Stomach smooth muscle (tissue), 2 donors: Measurements from ENCODE around the gene TCL1A.
"Not testable (repeated sequence)": the region's sequence is repeated elsewhere in the genome, so short reads cannot be mapped to it uniquely, and the experiment has no call there.

ENCODE experiments used
- H3K27ac ChIP-seq: one replicate; pipeline ENCODE4 v1.7.0; 2013; ENCODE audit warnings: mild to moderate bottlenecking, low read length, inconsistent platforms
- H3K27me3 ChIP-seq, 2 donors: one replicate each; pipeline ENCODE4 v1.7.0; 2013; ENCODE audit warnings: low read length in 2 of 2; ENCODE audit not compliant: insufficient read depth in 2 of 2, control insufficient read depth in 1 of 2
- H3K36me3 ChIP-seq, 2 donors: one replicate each; pipeline ENCODE4 v1.7.0; 2013; ENCODE audit warnings: low read length in 2 of 2; ENCODE audit not compliant: control insufficient read depth in 2 of 2, insufficient read depth in 2 of 2
- H3K4me1 ChIP-seq: one replicate; pipeline ENCODE4 v1.7.0; 2013; ENCODE audit warnings: low read length; ENCODE audit not compliant: control insufficient read depth, insufficient read depth
- H3K4me3 ChIP-seq, 2 donors: one replicate each; pipeline ENCODE4 v1.7.0; 2013; ENCODE audit warnings: low read length in 2 of 2
- H3K9ac ChIP-seq, 2 donors: one replicate each; pipeline ENCODE4 v1.7.0; 2013; ENCODE audit warnings: low read length in 2 of 2, mild to moderate bottlenecking in 1 of 2
- H3K9me3 ChIP-seq, 2 donors: one replicate each; pipeline ENCODE4 v1.7.0; 2013; ENCODE audit warnings: low read length in 2 of 2; ENCODE audit not compliant: control insufficient read depth in 2 of 2
- donor health status: healthy.
- donor health status: Pancreatic carcinoma.

TCL1A gene

GRCh38 chr14:95713596-95714371 is at the start of gene TCL1A:
TCL1A (minus strand) TSS chr14:95714125; CDS start chr14:95714066, 59 bp downstream.
- H3K9me3 ChIP-seq, result peaks cover 0 to 6% of the 10 kb centered on the region in 2 donors
- H3K36me3 ChIP-seq, result no peaks in the 10 kb centered on the region
- H3K9ac ChIP-seq, result no peak within 1 kb of the TSS
- H3K4me1 ChIP-seq, result no peaks in the 10 kb centered on the region
- no peak within 1 kb of the TSS for H3K27ac ChIP-seq
- peaks cover 7 to 16% of the 10 kb centered on the region in 2 donors for H3K27me3 ChIP-seq
- H3K4me3 ChIP-seq, result no peak within 1 kb of the TSS

GRCh38 chr14:95763032-95763431 is 49.1 kb upstream of the TCL1A start:
- H3K9me3 ChIP-seq, H3K36me3 ChIP-seq, H3K4me3 ChIP-seq, H3K27me3 ChIP-seq, H3K27ac ChIP-seq, H3K4me1 ChIP-seq, H3K9ac ChIP-seq: not testable (repeated sequence)

GRCh38 chr14:95761436-95761835 is 47.5 kb upstream of the TCL1A start:
- H3K4me3 ChIP-seq, result no peak overlapping the region
- H3K9ac ChIP-seq, result no peak overlapping the region
- peaks cover 0 to 5% of the 10 kb centered on the region in 2 donors for H3K27me3 ChIP-seq
- H3K36me3 ChIP-seq, result no peaks in the 10 kb centered on the region
- no peaks in the 10 kb centered on the region for H3K9me3 ChIP-seq
- no peaks in the 10 kb centered on the region for H3K4me1 ChIP-seq
- no peak overlapping the region for H3K27ac ChIP-seq

GRCh38 chr14:95760596-95760995 is 46.7 kb upstream of the TCL1A start:
- Histone ChIP-seq H3K27ac (no peak overlapping the region), H3K9ac (no peak overlapping the region)

GRCh38 chr14:95759941-95760340 is 46.0 kb upstream of the TCL1A start:
- H3K27ac ChIP-seq, result no peak overlapping the region
- H3K4me1 ChIP-seq, result no peaks in the 10 kb centered on the region
- H3K9me3 ChIP-seq, result no peaks in the 10 kb centered on the region
- no peaks in the 10 kb centered on the region for H3K36me3 ChIP-seq
- H3K9ac ChIP-seq, result no peak overlapping the region
- no peak overlapping the region for H3K4me3 ChIP-seq
- H3K27me3 ChIP-seq, result peaks cover 0 to 5% of the 10 kb centered on the region in 2 donors

More at GRCh38 chr14:95760596-95760995, 46.7 kb upstream of the TCL1A start:
- Histone ChIP-seq H3K9me3 (no peaks in the 10 kb centered on the region), H3K27me3 (peaks cover 0 to 5% of the 10 kb centered on the region in 2 donors), H3K4me3 (no peak overlapping the region), H3K4me1 (no peaks in the 10 kb centered on the region), H3K36me3 (no peaks in the 10 kb centered on the region)

GRCh38 chr14:95758331-95758730 is 44.4 kb upstream of the TCL1A start:
- Histone ChIP-seq H3K36me3 (no peaks in the 10 kb centered on the region), H3K4me1 (no peaks in the 10 kb centered on the region), H3K9me3 (no peaks in the 10 kb centered on the region), H3K27ac (no peak overlapping the region), H3K4me3 (no peak overlapping the region), H3K9ac (no peak overlapping the region), H3K27me3 (peaks cover 0 to 5% of the 10 kb centered on the region in 2 donors)

- H3K4me3 ChIP-seq, result no peak overlapping the region
- H3K27me3 ChIP-seq, result peaks cover 0 to 5% of the 10 kb centered on the region in 2 donors
- no peaks in the 10 kb centered on the region for H3K36me3 ChIP-seq
- no peak overlapping the region for H3K9ac ChIP-seq
- H3K27ac ChIP-seq, result no peak overlapping the region
- no peaks in the 10 kb centered on the region for H3K9me3 ChIP-seq
- no peaks in the 10 kb centered on the region for H3K4me1 ChIP-seq
These were observed 42.8 kb upstream of the TCL1A start for GRCh38 chr14:95756751-95757150.

- Histone ChIP-seq H3K4me1 (no peaks in the 10 kb centered on the region), H3K9ac (no peak overlapping the region), H3K27me3 (no peaks in the 10 kb centered on the region), H3K36me3 (no peaks in the 10 kb centered on the region), H3K4me3 (no peak overlapping the region), H3K9me3 (no peaks in the 10 kb centered on the region), H3K27ac (no peak overlapping the region)
These were observed 42.2 kb upstream of the TCL1A start for GRCh38 chr14:95756127-95756526.

GRCh38 chr14:95741781-95742180 is 27.9 kb upstream of the TCL1A start:
- no peak overlapping the region for H3K4me3 ChIP-seq
- H3K27ac ChIP-seq, result no peak overlapping the region
- H3K4me1 ChIP-seq, result no peaks in the 10 kb centered on the region
- no peaks in the 10 kb centered on the region for H3K36me3 ChIP-seq
- peaks cover 0 to 3% of the 10 kb centered on the region in 2 donors for H3K27me3 ChIP-seq
- H3K9me3 ChIP-seq, result no peaks in the 10 kb centered on the region
- H3K9ac ChIP-seq, result no peak overlapping the region

GRCh38 chr14:95741038-95741490 is 27.1 kb upstream of the TCL1A start:
- no peaks in the 10 kb centered on the region for H3K4me1 ChIP-seq
- peaks cover 3 to 5% of the 10 kb centered on the region in 2 donors for H3K27me3 ChIP-seq
- H3K9me3 ChIP-seq, result no peaks in the 10 kb centered on the region
- H3K9ac ChIP-seq, result no peak overlapping the region
- no peak overlapping the region for H3K27ac ChIP-seq
- H3K4me3 ChIP-seq, result no peak overlapping the region
- H3K36me3 ChIP-seq, result no peaks in the 10 kb centered on the region

- no peak overlapping the region for H3K27ac ChIP-seq
- H3K4me3 ChIP-seq, result no peak overlapping the region
- no peaks in the 10 kb centered on the region for H3K4me1 ChIP-seq
- peaks cover 3 to 5% of the 10 kb centered on the region in 2 donors for H3K27me3 ChIP-seq
- H3K36me3 ChIP-seq, result no peaks in the 10 kb centered on the region
- no peak overlapping the region for H3K9ac ChIP-seq
- no peaks in the 10 kb centered on the region for H3K9me3 ChIP-seq
These were observed 25.4 kb upstream of the TCL1A start for GRCh38 chr14:95739356-95739755.
